Stimulated activated CD8-positive, alpha-beta memory T cell treated with anti-CD3 and anti-CD28 coated beads, Interleukin-4, amount 100 ng/mL, for 4 hours (primary cell): ENCODE results near the gene IRF2.

Source experiments
- DNase-seq, 2 donors: peaks; one replicate each; pipeline ENCODE4 v3.0.0-alpha.2; 2020; ENCODE audit warnings: low read depth in 2 of 2, low spot score in 1 of 2

IRF2 gene

GRCh38 chr4:184451726-184452125 is 22.6 kb downstream of the IRF2 start:
- DNase-seq = no peak

DNA sequence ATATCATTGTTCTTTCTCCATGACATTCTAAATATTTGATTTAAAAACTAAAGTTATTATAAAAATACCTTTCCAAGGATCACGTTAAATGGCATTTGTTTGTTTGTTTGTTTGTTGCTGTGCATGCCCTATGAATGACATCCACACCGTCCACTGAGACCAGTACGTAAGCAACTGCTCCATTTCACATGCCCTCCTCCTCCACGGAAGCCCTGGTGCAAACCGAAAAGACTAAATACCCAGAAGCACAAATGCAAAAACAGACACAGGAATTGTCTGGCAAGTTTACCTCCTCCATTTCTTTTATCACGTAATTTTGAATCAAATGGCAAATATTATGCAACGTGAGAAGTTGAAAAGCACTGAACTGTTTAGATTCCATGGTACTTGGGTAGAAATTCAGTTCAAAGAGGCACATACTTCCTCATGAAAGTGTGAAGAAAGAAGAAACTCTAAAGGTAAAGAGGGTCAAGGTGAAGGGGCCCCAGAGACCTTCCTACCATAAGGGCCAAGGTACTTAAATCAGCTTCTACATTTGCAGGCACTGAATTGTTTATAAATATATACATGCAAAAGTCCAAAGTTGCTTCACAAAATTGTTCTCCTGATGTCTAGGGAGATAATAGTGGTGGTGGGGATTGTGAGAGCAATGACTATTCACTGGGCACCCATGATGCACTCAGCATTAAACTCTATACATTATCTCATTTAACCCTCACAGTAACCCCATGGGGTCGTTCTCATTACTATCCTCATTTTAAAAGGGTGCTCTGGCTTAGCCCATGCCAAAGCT is 23.4 kb downstream of the IRF2 start:
- DNase-seq = no peak

- no peak for DNase-seq
Measured at GRCh38 chr4:184450045-184450444, 24.3 kb downstream of the IRF2 start.

- no peak for DNase-seq
Measured at GRCh38 chr4:184448821-184449220, 25.5 kb downstream of the IRF2 start.

GRCh38 chr4:184448141-184448540 is 26.2 kb downstream of the IRF2 start:
- DNase-seq = no peak

DNA sequence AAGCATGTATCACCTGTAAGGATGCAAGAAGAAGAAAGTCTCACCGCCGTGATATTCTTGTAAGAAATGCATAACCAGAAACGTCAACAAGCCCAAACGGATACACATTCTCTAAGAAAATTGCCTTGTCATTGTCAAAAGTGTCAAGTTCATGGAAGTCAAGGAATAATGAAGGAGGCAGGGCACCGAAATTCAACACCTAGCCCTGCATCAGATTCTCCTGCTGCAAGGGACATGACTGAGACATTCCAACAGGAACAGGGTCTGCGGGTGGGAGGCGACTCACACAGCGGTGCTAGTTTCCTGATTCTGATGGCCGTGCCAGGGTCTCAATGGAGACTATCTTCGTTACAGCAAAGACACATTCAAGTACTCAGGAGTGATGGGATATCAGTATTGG is 26.7 kb downstream of the IRF2 start:
- DNase-seq = no peak

- DNase-seq = no peak
Measured at GRCh38 chr4:184446132-184446658, 28.2 kb downstream of the IRF2 start.

DNA sequence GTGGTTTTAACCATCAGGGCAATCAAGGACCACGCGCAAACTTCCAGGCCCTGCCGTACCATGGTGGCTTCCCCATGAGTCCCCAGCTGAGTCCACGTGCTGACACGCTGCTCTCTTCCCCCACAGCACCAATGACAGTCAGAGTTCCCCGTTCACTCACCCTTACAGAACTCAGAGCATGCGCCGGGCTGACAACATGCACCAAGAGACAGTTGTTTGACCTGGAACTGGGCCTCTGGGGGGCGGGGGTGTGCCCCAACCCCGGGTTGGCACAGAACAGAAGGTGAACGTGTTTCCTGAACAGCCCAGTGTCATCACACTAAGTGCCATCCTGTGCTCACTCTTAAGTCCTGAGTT is 29.4 kb downstream of the IRF2 start:
- no peak for DNase-seq

- DNase-seq = no peak
Measured at GRCh38 chr4:184444215-184444952, 30.0 kb downstream of the IRF2 start.

DNA sequence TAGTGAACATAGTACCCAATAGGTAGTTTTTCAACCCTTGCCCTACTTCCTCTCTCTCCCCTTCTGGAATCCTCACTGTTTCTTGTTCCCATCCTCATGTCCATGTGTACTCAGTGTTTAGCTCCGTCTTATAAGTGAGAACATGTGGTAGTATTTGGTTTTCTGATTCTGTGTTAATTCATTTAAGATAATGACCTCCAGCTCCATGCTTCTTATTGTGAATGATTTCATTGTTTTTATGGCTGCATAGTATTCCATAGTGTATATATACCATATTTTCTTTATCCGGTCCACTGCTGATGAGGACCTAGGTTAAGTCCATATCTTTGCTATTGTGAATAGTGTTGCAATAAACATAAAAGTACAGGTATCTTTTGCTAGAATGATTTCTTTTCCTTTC is 31.0 kb downstream of the IRF2 start:
- no peak for DNase-seq

- DNase-seq = no peak
Measured at GRCh38 chr4:184442314-184442635, 32.1 kb downstream of the IRF2 start.

- no peak for DNase-seq
Measured at GRCh38 chr4:184441461-184442313, 32.7 kb downstream of the IRF2 start.

DNA sequence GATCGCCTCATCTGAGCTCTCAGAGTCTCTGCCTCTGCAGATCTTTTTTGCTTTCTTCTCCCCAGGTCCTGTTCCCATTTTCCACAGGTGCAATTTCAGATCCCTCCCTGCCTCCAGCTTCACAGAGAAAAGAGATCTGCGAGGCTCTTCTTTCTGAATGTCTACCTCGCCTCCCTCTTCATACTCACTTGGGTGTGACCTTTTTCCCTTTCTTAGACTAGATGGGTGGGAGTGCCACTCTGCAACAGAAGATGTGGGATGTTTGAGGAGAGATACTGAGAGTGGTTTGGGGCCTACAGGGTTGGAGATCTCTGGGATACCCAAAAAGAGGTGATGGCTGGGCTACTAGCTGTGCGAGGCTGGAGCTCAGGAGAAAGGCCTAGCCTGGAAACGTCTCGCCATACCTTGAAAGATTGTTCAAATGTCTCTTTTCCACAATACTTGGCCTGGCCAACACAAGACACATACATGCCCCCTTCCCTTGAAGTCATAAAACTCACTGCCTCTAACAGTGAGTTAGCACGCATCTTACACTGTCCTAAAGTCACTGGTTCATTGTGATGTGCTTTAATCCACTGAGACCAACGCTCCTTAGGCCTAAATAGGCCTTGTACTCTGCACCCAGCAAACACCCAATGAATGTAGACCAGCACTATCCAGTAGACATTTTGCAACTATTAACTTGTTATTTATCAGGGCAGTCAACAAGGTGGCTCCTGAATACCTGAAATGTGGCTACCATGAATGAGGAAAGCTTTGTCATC is 33.6 kb downstream of the IRF2 start:
- no peak for DNase-seq

GRCh38 chr4:184439856-184440594 is 34.3 kb downstream of the IRF2 start:
- DNase-seq = no peak

DNA sequence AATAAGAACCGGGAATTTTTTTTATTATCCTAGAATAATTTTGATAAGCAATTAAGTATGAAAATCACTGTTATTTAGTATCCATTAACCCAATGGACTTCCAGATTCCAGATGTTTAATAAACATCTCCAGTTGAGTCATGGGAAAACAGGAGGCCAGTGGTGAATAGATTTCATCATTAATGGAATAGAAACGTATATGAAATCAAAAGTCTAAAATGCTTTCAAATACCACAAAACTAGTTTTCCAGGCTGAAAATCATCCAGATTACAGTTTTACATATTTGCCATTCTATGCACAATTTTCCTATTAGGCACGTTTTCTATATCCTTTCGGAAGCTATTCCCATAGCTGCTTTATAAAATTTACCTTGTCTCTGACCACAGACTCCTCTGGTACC is 35.0 kb downstream of the IRF2 start:
- no peak for DNase-seq

DNA sequence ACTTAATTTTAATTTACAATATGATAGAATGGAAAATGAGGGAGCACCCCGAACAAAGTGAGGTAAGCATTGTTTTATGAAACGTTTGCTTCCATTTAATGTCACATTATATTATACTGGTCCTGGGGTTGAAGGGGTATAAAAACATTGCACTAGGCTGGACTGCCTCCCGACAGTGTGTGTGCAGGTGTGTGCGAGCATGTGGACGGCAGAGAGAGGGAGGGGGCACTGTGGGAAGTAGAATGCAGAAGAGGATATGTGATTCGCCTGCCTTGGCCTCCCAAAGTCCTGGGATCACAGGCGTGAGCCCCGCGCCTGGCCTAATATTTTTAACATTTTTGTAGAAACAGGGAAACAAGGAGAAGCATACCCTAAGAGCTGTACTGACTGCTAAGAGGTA is 36.0 kb downstream of the IRF2 start:
- no peak for DNase-seq

DNA sequence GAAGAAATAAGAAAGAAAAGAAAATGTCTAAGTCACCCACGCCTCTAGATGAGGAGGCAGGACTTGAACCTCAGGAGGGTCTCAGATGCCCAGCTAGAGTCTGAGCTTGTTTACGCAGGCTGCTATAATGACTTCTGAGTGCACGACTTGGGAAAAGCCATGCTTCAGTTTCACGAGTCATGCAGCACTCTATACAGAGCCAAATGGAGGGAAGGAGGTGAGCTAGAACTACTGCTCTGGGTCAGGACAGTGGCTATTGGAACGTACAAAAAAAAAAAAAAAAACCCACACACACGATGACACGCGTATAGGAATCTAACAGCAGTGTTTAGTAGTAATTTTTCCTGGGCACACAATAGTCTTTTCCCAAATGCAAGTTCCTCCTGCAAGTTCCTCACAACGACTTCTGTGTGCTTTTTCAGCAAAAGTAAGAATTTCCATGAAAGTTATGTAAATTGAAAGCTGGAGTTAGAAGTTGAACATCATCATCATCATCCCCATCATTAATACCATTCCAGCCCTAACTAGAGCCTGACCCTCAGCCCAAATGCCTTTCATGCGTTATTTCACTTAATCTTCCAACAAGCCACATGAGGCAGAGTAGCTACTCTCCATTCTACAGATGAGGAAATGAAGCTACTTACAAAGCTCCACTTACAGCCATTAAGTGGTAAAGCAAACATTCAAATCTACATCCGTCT is 36.6 kb downstream of the IRF2 start:
- DNase-seq = no peak

DNA sequence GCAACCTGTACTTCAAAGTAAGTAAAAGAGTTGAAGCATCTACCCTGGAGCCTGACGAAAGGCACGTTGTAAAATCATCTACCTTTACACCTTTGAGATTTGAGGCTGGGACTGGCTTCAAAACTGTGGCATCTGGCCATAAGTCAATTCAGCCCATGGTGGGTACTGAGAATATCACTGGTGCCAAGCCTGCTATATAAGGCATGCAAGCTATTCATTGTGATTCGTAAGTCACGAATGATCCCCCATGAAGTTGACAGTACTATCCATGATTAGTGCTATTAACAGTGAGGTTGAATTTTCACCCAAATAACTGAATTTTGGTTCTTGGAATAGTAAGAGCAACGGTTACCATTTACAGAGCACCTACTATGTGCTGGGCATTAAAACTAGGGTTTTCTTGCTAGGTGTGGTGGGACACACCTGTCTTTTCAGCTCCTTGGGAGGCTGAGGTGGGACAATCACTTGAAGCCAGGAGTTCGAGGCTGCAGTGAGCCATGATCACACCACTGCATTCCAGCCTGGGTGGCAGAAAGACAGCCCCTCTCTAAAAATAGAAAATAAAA is 39.8 kb downstream of the IRF2 start:
- no peak for DNase-seq

DNA sequence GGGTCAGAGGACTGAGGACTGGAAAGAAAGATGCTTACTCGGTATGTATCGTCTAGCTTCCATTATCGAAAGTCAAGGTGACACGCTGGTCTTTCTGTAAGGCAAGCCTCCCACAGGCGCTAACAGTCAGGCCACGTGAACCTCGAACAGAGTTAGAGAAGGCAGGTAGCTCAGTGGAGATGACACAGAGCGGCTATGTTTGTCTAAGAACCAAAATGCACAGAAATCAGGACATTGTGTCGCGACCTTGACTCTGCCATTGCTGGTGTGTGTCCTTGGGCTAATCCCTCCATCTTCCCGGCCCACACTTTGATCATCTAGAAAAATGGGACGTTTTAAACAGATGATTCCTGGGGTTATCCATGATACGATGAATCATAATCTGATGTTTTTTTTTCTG is 40.3 kb downstream of the IRF2 start:
- DNase-seq = no peak
